GM21423 (cell line): Measurements from ENCODE around the gene ECM2.

Experiments
- ATAC-seq: cut with Tn5 transposase; IDR thresholded peaks from one replicate; pipeline ENCODE4 v1.9.1; 2021; ENCODE audit warnings: mild to moderate bottlenecking, moderate library complexity; ENCODE audit not compliant: unreplicated experiment

Gene ECM2

DNA sequence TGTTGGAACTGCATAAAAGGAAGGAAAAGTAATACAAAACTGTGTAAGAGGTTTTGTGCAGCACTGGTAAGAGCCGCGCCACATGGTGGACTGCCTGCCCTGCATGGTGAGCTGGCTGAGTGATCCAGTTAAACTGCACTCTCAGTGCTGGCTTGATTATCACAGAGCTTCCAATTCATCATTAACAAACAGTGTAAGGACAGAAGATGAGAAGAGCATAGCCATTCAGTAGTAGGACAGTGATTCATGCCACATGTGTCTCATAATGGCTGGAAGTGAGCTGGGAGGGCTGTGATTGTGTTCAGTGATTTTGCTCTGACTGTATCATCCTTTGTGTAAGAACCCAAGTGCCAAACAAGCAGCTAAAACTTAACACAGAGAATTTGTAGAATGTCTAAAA, 67.6 kb downstream of the ECM2 start:
- ATAC-seq: no peak

DNA sequence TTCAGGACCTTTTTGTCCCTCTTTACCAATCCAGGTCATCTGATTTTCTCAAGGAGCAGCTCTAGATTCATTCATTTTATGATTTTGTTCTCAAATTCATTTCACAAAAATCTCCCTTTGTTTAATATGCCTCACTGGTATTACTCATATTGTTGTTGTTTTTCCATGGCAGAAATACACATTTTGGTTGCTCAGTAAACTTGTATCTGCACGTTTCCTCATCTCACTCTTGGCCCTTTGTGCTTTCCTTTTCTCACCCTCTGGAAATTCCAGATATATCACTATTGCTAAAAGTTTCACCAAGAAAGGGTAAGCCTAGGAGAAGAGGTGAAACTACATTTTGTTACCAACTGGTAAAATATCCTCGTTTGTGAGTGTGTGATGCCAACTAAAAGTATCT, 68.3 kb downstream of the ECM2 start:
- ATAC-seq: no peak

DNA sequence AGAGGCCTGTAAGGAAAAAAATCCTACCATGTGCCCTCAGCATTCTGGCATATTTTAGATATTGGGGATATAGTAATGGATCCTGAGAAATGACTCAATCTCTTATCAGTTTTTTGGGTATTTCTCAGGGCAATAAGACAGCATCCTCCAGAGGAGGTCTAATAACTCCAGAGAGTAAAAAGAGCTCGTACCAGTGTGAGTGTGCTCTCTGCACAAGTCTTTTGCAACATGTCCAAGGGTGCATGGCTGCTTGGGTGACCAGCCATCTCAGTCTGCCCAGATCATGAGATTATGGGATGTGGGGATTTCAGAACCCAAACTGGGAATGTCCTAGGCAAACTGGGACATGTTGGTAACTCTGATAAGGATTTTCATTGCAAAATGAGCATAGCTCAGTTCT, 68.7 kb downstream of the ECM2 start:
- no peak for ATAC-seq

DNA sequence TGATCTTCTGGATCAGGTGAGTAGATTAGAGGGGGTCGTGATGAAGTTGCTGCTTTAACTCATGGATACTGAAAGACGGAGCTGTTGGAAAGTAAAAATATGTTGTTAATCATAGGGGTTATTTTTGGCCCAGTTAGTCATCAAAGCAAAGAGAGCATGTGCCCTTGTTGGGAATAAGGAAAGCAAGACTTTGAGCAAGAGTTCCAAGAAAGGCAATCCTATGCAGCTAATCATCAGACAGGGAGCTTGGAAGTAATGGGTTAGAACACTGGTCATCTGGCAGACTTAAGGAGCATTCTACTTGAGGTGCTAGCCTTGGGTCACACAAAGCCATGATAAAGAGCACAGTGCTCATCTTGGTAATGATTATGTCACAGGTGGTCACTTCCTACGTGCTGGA, 71.8 kb downstream of the ECM2 start:
- no peak for ATAC-seq

DNA sequence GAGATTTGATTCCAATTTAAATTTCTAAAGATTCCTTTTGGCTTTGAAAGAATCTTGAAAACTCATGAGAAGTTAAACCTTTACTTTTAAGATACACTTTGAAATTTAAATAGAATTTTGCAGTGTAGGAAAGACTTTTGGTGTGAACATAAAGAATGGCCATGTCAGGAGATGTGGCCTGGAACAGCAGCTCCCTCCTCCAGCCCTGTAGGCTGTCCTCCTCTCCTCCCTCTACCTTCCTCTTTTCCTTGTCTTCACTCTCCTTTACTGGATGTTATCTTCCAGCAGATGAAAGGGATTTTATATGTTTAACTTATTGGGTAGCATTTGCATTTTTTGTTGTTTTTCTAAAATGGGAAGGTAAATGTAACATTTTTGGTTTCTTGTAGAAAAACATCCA, 72.4 kb downstream of the ECM2 start:
- ATAC-seq: no peak

DNA sequence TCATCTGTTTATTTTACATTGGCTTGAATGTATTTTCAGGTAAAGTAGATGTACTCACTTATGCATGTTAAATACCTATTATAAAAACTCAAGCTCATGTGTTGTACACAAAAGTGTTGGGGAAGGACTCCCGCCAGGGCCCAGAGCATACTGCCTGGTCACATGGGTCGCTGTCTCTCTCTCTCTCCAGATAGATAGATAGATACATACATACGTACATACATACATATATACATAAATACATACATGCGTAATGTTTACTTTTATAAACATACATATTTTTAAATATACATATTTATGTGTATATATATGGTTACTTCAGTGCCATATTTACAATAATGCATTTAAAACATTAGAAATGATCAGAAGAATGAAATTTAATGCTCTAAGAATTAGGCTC, 78.2 kb downstream of the ECM2 start:
- no peak for ATAC-seq

DNA sequence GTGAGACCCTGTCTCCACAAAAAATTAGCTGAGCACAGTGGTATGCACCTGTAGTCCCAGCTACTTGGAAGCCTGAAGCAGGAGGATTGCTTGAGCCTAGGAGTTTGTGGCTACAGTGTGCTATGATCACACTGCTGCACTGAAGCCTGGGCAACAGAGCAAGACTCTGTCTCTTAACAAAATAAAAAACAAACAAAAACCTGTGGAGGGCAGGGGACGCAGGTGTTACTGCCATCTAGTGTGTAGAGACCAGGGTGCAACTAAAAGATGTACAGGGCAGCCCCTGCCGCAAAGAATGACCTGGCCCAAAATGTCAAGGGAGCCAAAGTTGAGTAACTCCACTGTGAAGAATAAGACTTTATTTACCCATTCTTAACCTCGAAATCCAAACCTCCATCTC, 80.6 kb downstream of the ECM2 start:
- ATAC-seq: no peak

DNA sequence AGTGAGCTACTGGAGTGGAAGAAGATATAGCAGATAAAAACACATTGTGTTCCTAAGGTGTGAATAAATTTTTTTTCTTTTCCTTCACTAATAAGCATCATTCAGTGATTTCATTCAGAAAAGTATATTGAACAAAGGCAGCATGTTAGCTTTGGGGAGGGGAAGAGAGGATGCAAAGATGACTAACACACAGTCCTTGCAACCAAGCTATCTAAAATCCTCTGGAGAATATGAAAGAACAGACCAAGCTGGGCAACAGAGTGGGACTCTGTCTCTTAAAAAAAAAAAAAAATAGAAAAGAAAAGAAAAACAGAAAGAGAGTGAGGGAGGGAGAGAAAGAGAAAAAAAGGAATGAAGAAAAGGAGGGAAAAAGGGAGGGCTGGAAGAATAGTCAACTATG, 89.3 kb downstream of the ECM2 start:
- ATAC-seq: no peak
